ENCODE results near the gene MAD2L1BP. TPM values are rescaled to one million over a fixed set of nuclear protein-coding genes. Genes with fewer than 3 reads are reported as not detected.

Gene MAD2L1BP
- total RNA-seq, 4 donors from 2014 or later = 20.8 to 31.1 (median 27.7) TPM

DNA sequence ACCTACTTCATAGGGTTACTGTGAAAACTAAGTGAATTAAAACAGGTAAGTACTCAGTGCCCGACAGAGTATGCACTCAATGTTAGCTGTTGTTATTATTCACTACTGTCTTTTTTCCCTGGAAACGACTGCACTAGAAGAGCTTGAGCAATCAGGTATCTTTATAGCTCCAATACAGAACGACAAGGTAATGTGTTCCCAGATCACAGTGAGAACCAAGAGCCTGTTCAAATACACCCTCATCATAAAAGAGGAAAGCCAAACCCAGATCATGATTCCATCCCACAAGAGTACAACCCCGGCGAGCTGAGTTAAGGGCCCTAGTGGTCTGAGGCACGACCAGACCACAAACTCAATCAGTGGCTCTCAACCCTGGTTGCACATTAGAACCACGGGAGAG, 42.1 kb downstream of the MAD2L1BP start:
- intact Hi-C loops (cut with DNase I; ENCODE audit: low total_unique reads) = no loop called here
- WGBS, 2 donors = 80 to 82% methylated on average over 7 of the region's 7 CpGs
- no peak for DNase-seq (ENCODE audit: low spot score in 2 of 2)
- H3K4me3 ChIP-seq (ENCODE audit: low read depth, poor library complexity, severe bottlenecking) = no peak overlapping the region
- no peak for TF ChIP-seq CTCF (IDR thresholded peaks at IDR 0.05)
- no peak for TF ChIP-seq POLR2A (IDR thresholded peaks at IDR 0.05)

- TF ChIP-seq POLR2A (IDR thresholded peaks at IDR 0.05) (no peak), CTCF (IDR thresholded peaks at IDR 0.05) (no peak)
- intact Hi-C loops (cut with DNase I; ENCODE audit: low total_unique reads) = no loop called here
- DNase-seq (ENCODE audit: low spot score in 2 of 2) = no peak
- no peak overlapping the region for H3K4me3 ChIP-seq (ENCODE audit: low read depth, poor library complexity, severe bottlenecking)
- WGBS, 2 donors = 92 to 96% methylated on average over 7 of the region's 7 CpGs
Measured at GRCh38 chr6:43678341-43678740, 42.7 kb downstream of the MAD2L1BP start.

DNA sequence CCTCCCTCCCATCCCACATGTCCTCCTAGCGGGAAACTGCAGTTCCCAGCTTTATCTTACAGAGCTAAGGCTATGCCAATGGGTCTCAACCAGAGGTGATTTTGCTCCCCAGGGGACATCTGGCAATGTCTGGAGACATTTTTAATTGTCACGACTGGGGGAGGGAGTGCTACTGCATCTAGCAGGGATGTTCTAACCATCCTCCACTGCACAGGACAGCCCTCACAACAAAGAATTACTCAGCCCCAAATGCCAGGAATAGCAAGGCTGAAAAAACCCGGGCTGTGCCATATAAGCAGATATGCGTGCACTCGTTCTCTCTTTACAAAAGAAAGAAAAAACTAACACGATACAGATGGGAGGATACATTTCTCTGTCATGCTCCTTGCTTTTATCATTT, 43.4 kb downstream of the MAD2L1BP start:
- no peak overlapping the region for H3K4me3 ChIP-seq (ENCODE audit: low read depth, poor library complexity, severe bottlenecking)
- DNase-seq (ENCODE audit: low spot score in 2 of 2) = no peak
- intact Hi-C loops (cut with DNase I; ENCODE audit: low total_unique reads) = no loop called here
- WGBS, 2 donors = 84 to 88% methylated on average over 6 of the region's 6 CpGs
- TF ChIP-seq CTCF (IDR thresholded peaks at IDR 0.05) = no peak

DNA sequence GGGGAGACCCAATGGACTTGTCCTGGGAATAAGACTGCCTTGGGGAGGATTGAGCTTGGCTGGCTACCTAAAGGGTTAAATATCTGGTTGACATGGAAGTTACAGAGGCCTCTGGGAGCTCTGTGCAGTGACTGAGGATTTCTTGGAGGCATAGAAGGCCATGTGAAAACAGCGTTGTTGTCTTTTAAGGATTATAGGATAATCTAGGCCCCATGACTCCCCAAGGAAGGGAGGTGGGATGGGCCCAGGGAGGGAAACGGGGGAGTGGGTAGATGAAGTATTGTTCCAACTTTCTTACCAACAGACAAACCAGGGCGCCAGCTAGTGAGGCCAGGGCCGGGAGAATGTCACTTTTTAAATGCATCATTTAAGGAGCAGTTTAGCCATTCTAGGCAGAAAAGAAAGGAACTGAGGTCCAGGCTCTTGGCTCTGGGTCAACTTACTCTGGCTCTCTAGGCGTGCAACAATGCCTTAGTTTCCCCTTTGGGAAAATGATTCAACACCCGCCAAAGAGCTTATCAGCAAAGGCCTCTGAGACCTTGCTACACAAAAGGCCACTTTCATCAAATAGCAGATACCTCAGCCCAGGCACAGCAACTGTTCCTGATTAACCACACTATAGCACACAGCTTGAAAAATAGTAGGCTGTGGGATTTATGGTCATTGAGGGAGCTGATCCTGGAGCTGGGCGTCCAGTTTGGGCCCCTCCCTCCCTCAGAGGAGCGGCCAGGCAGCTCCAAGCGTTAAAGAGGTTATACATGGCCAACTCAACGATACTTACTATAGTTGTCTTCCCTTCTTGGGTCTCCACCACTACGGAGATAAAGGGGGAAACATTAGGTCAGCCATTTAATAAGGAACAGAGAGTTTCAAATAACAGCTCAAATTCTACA, 44.9 kb downstream of the MAD2L1BP start:
- 72 to 80% methylated on average over 11 of the region's 11 CpGs for WGBS, 2 donors
- DNase-seq (ENCODE audit: low spot score in 2 of 2) = no peak
- TF ChIP-seq CTCF (IDR thresholded peaks at IDR 0.05) (no peak), POLR2A (IDR thresholded peaks at IDR 0.05) (no peak)
- intact Hi-C loops (cut with DNase I; ENCODE audit: low total_unique reads) = no loop called here
- no peak overlapping the region for H3K4me3 ChIP-seq (ENCODE audit: low read depth, poor library complexity, severe bottlenecking)

DNA sequence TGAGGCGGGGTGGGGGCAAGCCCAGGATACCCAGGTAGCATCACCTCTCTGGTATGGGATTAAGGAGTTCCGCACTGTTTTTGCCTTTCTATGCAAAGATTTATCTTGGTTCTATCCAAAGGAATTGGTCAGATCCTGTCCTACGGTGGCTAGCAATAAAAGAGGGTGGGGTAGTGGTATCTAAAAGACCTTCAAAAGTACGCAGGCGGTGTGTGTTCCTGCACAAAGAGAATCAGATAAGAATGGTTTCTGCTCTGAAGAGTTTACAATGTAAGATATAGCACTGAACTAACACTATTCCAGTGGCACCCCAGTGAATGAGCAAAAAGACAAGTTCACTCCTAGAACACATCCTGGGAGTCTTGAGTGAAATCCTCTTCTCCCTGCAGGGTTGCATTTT, 45.7 kb downstream of the MAD2L1BP start:
- TF ChIP-seq POLR2A (IDR thresholded peaks at IDR 0.05) = no peak
- no peak overlapping the region for H3K4me3 ChIP-seq (ENCODE audit: low read depth, poor library complexity, severe bottlenecking)
- intact Hi-C loops (cut with DNase I; ENCODE audit: low total_unique reads) = no loop called here
- DNase-seq (ENCODE audit: low spot score in 2 of 2) = no peak
- WGBS, 2 donors = 78 to 82% methylated on average over 5 of the region's 5 CpGs

- TF ChIP-seq CTCF (IDR thresholded peaks at IDR 0.05) (no peak), POLR2A (IDR thresholded peaks at IDR 0.05) (no peak)
- DNase-seq (ENCODE audit: low spot score in 2 of 2) = no peak
- intact Hi-C loops (cut with DNase I; ENCODE audit: low total_unique reads) = no loop called here
- no peak overlapping the region for H3K4me3 ChIP-seq (ENCODE audit: low read depth, poor library complexity, severe bottlenecking)
- 57 to 63% methylated on average over 8 of the region's 8 CpGs for WGBS, 2 donors
Measured at GRCh38 chr6:43682724-43683429, 47.2 kb downstream of the MAD2L1BP start.
